Thyroid gland (tissue), 4 donors: Measurements from ENCODE around the gene RXRB.

Source experiments
- CTCF ChIP-seq, 6 experiments: fragments of 200-600 bp in 3 of 6; fragments of 450-650 bp in 3 of 6; sonication (generic) in 3 of 6; IDR thresholded peaks; one replicate each; pipeline ENCODE4 v1.5.1; 2016 to 2019; ENCODE audit warnings: antibody characterized with exemption in 6 of 6, mild to moderate bottlenecking in 2 of 6, inconsistent platforms in 1 of 6, moderate library complexity in 1 of 6
- POLR2A ChIP-seq, 2 donors: fragments of 450-650 bp; IDR thresholded peaks; one replicate each; pipeline ENCODE4 v1.6.1; 2017; ENCODE audit warnings: antibody characterized with exemption in 2 of 2, mild to moderate bottlenecking in 2 of 2, moderate library complexity in 1 of 2

- TF ChIP-seq CTCF (IDR thresholded peaks at IDR 0.05) (no peak), POLR2A (IDR thresholded peaks at IDR 0.05) (peak in 1 of 2 donors; percentile 70)
These were observed at the start of gene RXRB, which contains the start of gene SLC39A7 for GRCh38 chr6:33200219-33201146.
